K562 (cell line): Measurements from ENCODE around the gene HSPE1. TPM values are rescaled to one million over a fixed set of nuclear protein-coding genes. Genes with fewer than 3 reads are reported as not detected.

Source experiments
- ATAC-seq: fragments of 200-7000 bp; cut with Tn5 transposase; 3 replicates; pipeline ENCODE4 v1.9.1; 2020; ENCODE audit warnings: moderate library complexity
- BruUV-seq: library from RNA; stranded (reverse); fragments of 400-500 nt; replicated peaks from 2 replicates; lab custom pipeline; 2021; lab: Mats Ljungman, UMichigan
- CTCF ChIA-PET: fragments of 300-600 bp; formaldehyde crosslinking; extraction: SDS; loops from one replicate; lab custom pipeline; 2021; ENCODE audit warnings: low intra/inter-chr PET ratio; lab: Yijun Ruan, JAX
- POLR2A ChIA-PET: fragments of 300-600, 350-650 bp; sonication (Branson Sonifier 250); formaldehyde crosslinking; extraction: SDS; loops from one replicate; lab custom pipeline; 2021; ENCODE audit warnings: antibody characterized with exemption, inconsistent platforms; lab: Yijun Ruan, JAX
- DNase-seq, 4 experiments: peaks; one replicate each; pipeline versions ENCODE4 v3.0.0 to v3.0.0-alpha.2; 2011 to 2018; ENCODE audit warnings: low spot score in 3 of 4, mixed read lengths in 3 of 4; ENCODE audit errors: extremely low read depth in 1 of 4
- FAIRE-seq: peaks from 2 replicates; lab custom pipeline; 2011; peaks lifted over from hg19 to GRCh38; lab: Jason Lieb, UNC
- H2AFZ ChIP-seq: 2 replicates; pipeline ENCODE4 v1.6.0; 2011; ENCODE audit warnings: low read depth, low read length, control low read depth, inconsistent platforms
- H3K27ac ChIP-seq: fragments of 200-600 bp; 3 replicates; pipeline ENCODE4 v1.8.0; 2011; ENCODE audit warnings: low read depth, mild to moderate bottlenecking, control low read depth, inconsistent platforms, low read length, moderate library complexity, mixed read lengths; ENCODE audit errors: extremely low read depth
- H3K27me3 ChIP-seq, 2 experiments: fragments of 300-600 bp in 1 of 2; 2 replicates in 1 of 2; 3 replicates in 1 of 2; pipeline versions ENCODE4 v1.6.0 to v1.8.0; 2011; ENCODE audit warnings: inconsistent platforms in 2 of 2, low read length in 2 of 2, mild to moderate bottlenecking in 1 of 2, mixed read lengths in 1 of 2, moderate library complexity in 1 of 2; ENCODE audit not compliant: control insufficient read depth in 2 of 2, insufficient read depth in 2 of 2
- H3K36me3 ChIP-seq: fragments of 300-600 bp; 3 replicates; pipeline ENCODE4 v1.8.0; 2011; ENCODE audit warnings: mild to moderate bottlenecking, low read length, inconsistent platforms; ENCODE audit not compliant: control insufficient read depth, insufficient read depth
- H3K4me1 ChIP-seq, 2 experiments: fragments of 200-600 bp in 1 of 2; replicated peaks in 1 of 2; 2 replicates in 1 of 2; 3 replicates in 1 of 2; pipeline versions ENCODE4 v1.5.1 to v1.8.0; 2011; ENCODE audit warnings: inconsistent platforms in 2 of 2, low read length in 2 of 2, mild to moderate bottlenecking in 1 of 2, mixed read lengths in 1 of 2, moderate library complexity in 1 of 2; ENCODE audit not compliant: control insufficient read depth in 2 of 2, insufficient read depth in 2 of 2
- H3K4me2 ChIP-seq: 2 replicates; pipeline ENCODE4 v1.6.1; 2011; ENCODE audit warnings: low read length, control low read depth, inconsistent platforms, mixed read lengths; ENCODE audit not compliant: insufficient read depth
- H3K4me3 ChIP-seq: fragments of 200-600 bp; sonication (generic), shearing (Covaris generic); 2 replicates; pipeline ENCODE4 v1.5.1; 2016; ENCODE audit warnings: control low read depth, inconsistent platforms
- H3K79me2 ChIP-seq: fragments of 200-600 bp; 3 replicates; pipeline ENCODE4 v1.8.0; 2011; ENCODE audit warnings: low read length, inconsistent platforms; ENCODE audit not compliant: control insufficient read depth, insufficient read depth
- H3K9ac ChIP-seq, 2 experiments: 2 replicates each; pipeline versions ENCODE4 v1.6.0 to v1.6.1; 2011; ENCODE audit warnings: low read depth in 2 of 2, low read length in 2 of 2, control low read depth in 1 of 2, inconsistent platforms in 1 of 2, mild to moderate bottlenecking in 1 of 2, mixed read lengths in 1 of 2; ENCODE audit not compliant: insufficient read depth in 1 of 2
- H3K9me1 ChIP-seq: one replicate; pipeline ENCODE4 v1.6.0; 2011; ENCODE audit warnings: inconsistent platforms, mild to moderate bottlenecking, low read length, moderate library complexity; ENCODE audit not compliant: control insufficient read depth, insufficient read depth
- H3K9me3 ChIP-seq: replicated peaks from 2 replicates; pipeline ENCODE4 v1.5.1; 2011; ENCODE audit warnings: low read depth, low read length, inconsistent platforms; ENCODE audit not compliant: control insufficient read depth, insufficient read depth
- H4K20me1 ChIP-seq: replicated peaks from 2 replicates; pipeline ENCODE4 v1.6.1; 2011; ENCODE audit warnings: low read length, inconsistent platforms, mixed read lengths; ENCODE audit not compliant: control insufficient read depth, insufficient read depth
- GABPB1 ChIP-seq: sonication (generic); formaldehyde crosslinking; IDR thresholded peaks from 2 replicates; pipeline ENCODE4 v1.8.0; 2022; ENCODE audit warnings: mild to moderate bottlenecking, missing genetic modification reagents
- IRF2 ChIP-seq: sonication (generic); formaldehyde crosslinking; IDR thresholded peaks from 2 replicates; pipeline ENCODE4 v1.8.1; 2022; ENCODE audit warnings: mild to moderate bottlenecking, missing genetic modification reagents
- TCF7L2 ChIP-seq: fragments of 150-350 bp; IDR thresholded peaks from 2 replicates; pipeline ENCODE4 v1.6.1; 2016; ENCODE audit warnings: low read depth, mild to moderate bottlenecking, low read length, moderate library complexity
- ZEB2 ChIP-seq: fragments of 450-650 bp; IDR thresholded peaks from 2 replicates; pipeline ENCODE4 v1.6.1; 2016
- WGBS: fragments of 100-300 bp; shearing (Covaris generic); methylation state at CpG from one replicate; pipeline ENCODE4 v1.1.6; 2016; ENCODE audit warnings: low coverage, mixed read lengths; ENCODE audit not compliant: insufficient coverage; ENCODE audit errors: missing lambda C conversion rate; 5-methylcytosine and 5-hydroxymethylcytosine counted together
- in situ Hi-C: fragments of 300-500 bp; cut with MboI; formaldehyde crosslinking; loops from 4 replicates; pipeline ENCODE4 v1.15.0; 2018; ENCODE audit warnings: inconsistent platforms, mixed read lengths
- intact Hi-C: fragments of 100-400 bp; cut with micrococcal nuclease; formaldehyde crosslinking; loops from 2 replicates; pipeline ENCODE4 v1.14.2; 2022
- polyA plus RNA-seq, 8 experiments: library from polyadenylated mRNA; depleted of rRNA in 4 of 8; stranded (reverse) in 5 of 8; unstranded in 3 of 8; fragments of >200 nt; fragmentation: Nextera tagmentation in 2 of 8; fragmentation: Illumina TruSeq in 1 of 8; extraction: Ambion mirVana in 2 of 8; extraction: Trizol in 1 of 8; gene quantifications; 2 replicates each; pipeline versions ENCODE4 v1.2.1 to v1.2.3, GENCODE V29; 2011 to 2014; ENCODE audit warnings: inconsistent platforms in 1 of 8, missing spikeins in 1 of 8
- total RNA-seq, 7 experiments: library from RNA; depleted of rRNA in 6 of 7; stranded (reverse); fragments of >200 nt in 6 of 7; fragmentation: Illumina TruSeq in 2 of 7; extraction: Trizol in 2 of 7; gene quantifications; 2 replicates each; pipeline versions ENCODE4 v1.2.1 to v1.2.3, GENCODE V29; 2011 to 2021; ENCODE audit warnings: low replicate concordance in 1 of 7
- TF ChIP-seq, protein P1 (sequence below): fragments of 250-450 bp; sonication (Bioruptor Pico); IDR thresholded peaks from 2 replicates; pipeline ENCODE4 v1.8.0; 2021; ENCODE audit warnings: mild to moderate bottlenecking, moderate library complexity
- TF ChIP-seq, protein P2 (sequence below): fragments of 250-450 bp; sonication (Bioruptor Pico); IDR thresholded peaks from 2 replicates; pipeline ENCODE4 v1.5.0; 2021; ENCODE audit warnings: mild to moderate bottlenecking, borderline replicate concordance
- TF ChIP-seq, protein P3 (sequence below): fragments of 200-400 bp; formaldehyde crosslinking; IDR thresholded peaks from 2 replicates; pipeline ENCODE4 v1.6.1; 2017; ENCODE audit warnings: mild to moderate bottlenecking, low read depth, low read length, moderate library complexity
- TF ChIP-seq, protein P4 (sequence below), 2 experiments: fragments of 200-800 bp in 1 of 2; sonication (Bioruptor generic) in 1 of 2; sonication (generic) in 1 of 2; formaldehyde crosslinking in 1 of 2; IDR thresholded peaks in 1 of 2; conservative IDR thresholded peaks in 1 of 2; 2 replicates each; pipeline versions ENCODE4 v1.5.0 to v1.6.1; 2016 to 2020; ENCODE audit warnings: missing compliant biosample characterization in 1 of 2, missing genetic modification characterization in 1 of 2, missing genetic modification reagents in 1 of 2

The HSPE1 gene
- total and polyA plus RNA-seq, 9 of the 15 experiments (the other 6 are each of a cell fraction or from before 2014, with no cell fraction given): 223 to 1,007 (median 612) TPM

DNA sequence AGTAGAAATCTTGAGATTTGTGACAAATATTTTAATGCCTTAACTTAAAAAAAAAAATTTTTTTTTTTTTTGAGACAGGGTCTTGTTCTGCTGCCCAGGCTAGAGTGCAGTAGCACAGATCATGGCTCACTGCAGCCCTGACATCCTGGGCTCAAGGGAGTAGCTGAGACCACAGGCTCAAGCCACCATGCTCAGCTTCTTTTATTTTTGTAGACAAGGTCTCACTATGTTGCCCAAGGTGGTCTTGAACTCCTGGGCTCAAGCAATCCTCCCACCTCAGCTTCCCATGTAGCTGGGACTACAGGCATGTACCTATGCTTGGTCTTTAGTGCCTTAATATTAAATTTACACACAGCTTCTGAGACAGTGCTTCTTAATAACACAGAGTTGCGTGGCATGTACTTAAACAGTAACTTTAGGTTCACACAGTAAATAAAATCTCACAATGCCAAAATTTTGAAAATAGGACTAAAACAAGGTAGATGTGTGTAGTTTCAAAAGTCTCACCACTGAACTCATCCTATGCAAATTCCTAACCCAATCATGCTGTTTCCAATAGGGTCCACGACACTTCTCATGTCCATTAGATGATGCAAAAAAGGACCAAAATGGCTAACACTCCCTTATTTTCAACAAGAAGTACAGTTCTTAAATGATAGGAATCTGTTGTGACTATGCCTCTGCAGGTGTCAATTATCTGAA is 4.6 kb upstream of the HSPE1 start:
- H3K4me1 ChIP-seq: peaks cover 10 to 17% of the 10 kb centered on the region in 2 experiments; a peak in 4 of 5 replicates
- H3K27me3 ChIP-seq: no peaks in the 10 kb centered on the region
- TF ChIP-seq, protein P1, sequence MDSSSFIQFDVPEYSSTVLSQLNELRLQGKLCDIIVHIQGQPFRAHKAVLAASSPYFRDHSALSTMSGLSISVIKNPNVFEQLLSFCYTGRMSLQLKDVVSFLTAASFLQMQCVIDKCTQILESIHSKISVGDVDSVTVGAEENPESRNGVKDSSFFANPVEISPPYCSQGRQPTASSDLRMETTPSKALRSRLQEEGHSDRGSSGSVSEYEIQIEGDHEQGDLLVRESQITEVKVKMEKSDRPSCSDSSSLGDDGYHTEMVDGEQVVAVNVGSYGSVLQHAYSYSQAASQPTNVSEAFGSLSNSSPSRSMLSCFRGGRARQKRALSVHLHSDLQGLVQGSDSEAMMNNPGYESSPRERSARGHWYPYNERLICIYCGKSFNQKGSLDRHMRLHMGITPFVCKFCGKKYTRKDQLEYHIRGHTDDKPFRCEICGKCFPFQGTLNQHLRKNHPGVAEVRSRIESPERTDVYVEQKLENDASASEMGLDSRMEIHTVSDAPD (CRISPR knock-in tag): no peak
- TF ChIP-seq TCF7L2 (no peak), GABPB1 (CRISPR knock-in tag) (no peak), IRF2 (CRISPR knock-in tag) (no peak), ZEB2 (no peak)
- TF ChIP-seq, protein P2, sequence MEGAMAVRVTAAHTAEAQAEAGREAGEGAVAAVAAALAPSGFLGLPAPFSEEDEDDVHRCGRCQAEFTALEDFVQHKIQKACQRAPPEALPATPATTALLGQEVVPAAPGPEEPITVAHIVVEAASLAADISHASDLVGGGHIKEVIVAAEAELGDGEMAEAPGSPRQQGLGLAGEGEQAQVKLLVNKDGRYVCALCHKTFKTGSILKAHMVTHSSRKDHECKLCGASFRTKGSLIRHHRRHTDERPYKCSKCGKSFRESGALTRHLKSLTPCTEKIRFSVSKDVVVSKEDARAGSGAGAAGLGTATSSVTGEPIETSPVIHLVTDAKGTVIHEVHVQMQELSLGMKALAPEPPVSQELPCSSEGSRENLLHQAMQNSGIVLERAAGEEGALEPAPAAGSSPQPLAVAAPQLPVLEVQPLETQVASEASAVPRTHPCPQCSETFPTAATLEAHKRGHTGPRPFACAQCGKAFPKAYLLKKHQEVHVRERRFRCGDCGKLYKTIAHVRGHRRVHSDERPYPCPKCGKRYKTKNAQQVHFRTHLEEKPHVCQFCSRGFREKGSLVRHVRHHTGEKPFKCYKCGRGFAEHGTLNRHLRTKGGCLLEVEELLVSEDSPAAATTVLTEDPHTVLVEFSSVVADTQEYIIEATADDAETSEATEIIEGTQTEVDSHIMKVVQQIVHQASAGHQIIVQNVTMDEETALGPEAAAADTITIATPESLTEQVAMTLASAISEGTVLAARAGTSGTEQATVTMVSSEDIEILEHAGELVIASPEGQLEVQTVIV: no peak
- TF ChIP-seq, protein P3, sequence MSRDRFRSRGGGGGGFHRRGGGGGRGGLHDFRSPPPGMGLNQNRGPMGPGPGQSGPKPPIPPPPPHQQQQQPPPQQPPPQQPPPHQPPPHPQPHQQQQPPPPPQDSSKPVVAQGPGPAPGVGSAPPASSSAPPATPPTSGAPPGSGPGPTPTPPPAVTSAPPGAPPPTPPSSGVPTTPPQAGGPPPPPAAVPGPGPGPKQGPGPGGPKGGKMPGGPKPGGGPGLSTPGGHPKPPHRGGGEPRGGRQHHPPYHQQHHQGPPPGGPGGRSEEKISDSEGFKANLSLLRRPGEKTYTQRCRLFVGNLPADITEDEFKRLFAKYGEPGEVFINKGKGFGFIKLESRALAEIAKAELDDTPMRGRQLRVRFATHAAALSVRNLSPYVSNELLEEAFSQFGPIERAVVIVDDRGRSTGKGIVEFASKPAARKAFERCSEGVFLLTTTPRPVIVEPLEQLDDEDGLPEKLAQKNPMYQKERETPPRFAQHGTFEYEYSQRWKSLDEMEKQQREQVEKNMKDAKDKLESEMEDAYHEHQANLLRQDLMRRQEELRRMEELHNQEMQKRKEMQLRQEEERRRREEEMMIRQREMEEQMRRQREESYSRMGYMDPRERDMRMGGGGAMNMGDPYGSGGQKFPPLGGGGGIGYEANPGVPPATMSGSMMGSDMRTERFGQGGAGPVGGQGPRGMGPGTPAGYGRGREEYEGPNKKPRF: no peak
- TF ChIP-seq, protein P4, sequence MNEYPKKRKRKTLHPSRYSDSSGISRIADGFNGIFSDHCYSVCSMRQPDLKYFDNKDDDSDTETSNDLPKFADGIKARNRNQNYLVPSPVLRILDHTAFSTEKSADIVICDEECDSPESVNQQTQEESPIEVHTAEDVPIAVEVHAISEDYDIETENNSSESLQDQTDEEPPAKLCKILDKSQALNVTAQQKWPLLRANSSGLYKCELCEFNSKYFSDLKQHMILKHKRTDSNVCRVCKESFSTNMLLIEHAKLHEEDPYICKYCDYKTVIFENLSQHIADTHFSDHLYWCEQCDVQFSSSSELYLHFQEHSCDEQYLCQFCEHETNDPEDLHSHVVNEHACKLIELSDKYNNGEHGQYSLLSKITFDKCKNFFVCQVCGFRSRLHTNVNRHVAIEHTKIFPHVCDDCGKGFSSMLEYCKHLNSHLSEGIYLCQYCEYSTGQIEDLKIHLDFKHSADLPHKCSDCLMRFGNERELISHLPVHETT (CRISPR knock-in tag; conservative IDR thresholded peaks at IDR 0.05 in 1 of 2, IDR thresholded peaks at IDR 0.05 in 1 of 2): no peak
- FAIRE-seq: no peak
- H3K36me3 ChIP-seq: peaks cover 81% of the 10 kb centered on the region
- H4K20me1 ChIP-seq: peaks cover 14% of the 10 kb centered on the region
- no peaks in the 10 kb centered on the region for H3K9me1 ChIP-seq
- BruUV-seq: no TSS peak
- POLR2A ChIA-PET: interaction anchor here (2.1 kb wide), 1 partner anchor 11 kb away, joined by 10 read pairs; no protein-coding TSS in a partner anchor
- no peak overlapping the region for H2AFZ ChIP-seq
- no peak overlapping the region for H3K27ac ChIP-seq
- CTCF ChIA-PET: no interaction called here
- H3K9me3 ChIP-seq: no peaks in the 10 kb centered on the region
- no peak for ATAC-seq
- 100% methylated on average over 2 of the region's 2 CpGs for WGBS
- no peak for DNase-seq
- H3K79me2 ChIP-seq: peaks cover 84% of the 10 kb centered on the region
- intact Hi-C loops (loop anchor here (5.0 kb wide), 2 partner anchors 98 to 212 kb away; partner anchors contain the start of gene MARS2), in situ Hi-C loops (no loop called here)
- peak overlapping the region; percentile 74; the same call in 1 of the 2 replicates for H3K4me3 ChIP-seq
- peak overlapping the region in 1 of 2 experiments; percentile 99; a peak in 1 of 4 replicates for H3K9ac ChIP-seq
- H3K4me2 ChIP-seq: peak overlapping the region; percentile 95
